AG09309 (cell line): ENCODE data around the gene PTGES.

Experiments
- DNase-seq: peaks from one replicate; pipeline ENCODE4 v3.0.0-alpha.2; 2010; ENCODE audit warnings: low read depth
- H3K4me3 ChIP-seq: 2 replicates; pipeline ENCODE4 v1.5.1; 2011; ENCODE audit warnings: mild to moderate bottlenecking, low read depth, low read length, moderate library complexity; ENCODE audit not compliant: control insufficient read depth
- TF ChIP-seq, protein P1 (sequence below): IDR thresholded peaks from 2 replicates; pipeline ENCODE4 v1.5.1; 2011; ENCODE audit warnings: mild to moderate bottlenecking, low read depth, low read length, inconsistent platforms; ENCODE audit not compliant: insufficient read depth, control insufficient read depth; ENCODE audit errors: missing control alignments

PTGES gene

GRCh38 chr9:129735546-129735945, 17.3 kb downstream of the PTGES start:
- DNase-seq: no peak
- TF ChIP-seq, protein P1, sequence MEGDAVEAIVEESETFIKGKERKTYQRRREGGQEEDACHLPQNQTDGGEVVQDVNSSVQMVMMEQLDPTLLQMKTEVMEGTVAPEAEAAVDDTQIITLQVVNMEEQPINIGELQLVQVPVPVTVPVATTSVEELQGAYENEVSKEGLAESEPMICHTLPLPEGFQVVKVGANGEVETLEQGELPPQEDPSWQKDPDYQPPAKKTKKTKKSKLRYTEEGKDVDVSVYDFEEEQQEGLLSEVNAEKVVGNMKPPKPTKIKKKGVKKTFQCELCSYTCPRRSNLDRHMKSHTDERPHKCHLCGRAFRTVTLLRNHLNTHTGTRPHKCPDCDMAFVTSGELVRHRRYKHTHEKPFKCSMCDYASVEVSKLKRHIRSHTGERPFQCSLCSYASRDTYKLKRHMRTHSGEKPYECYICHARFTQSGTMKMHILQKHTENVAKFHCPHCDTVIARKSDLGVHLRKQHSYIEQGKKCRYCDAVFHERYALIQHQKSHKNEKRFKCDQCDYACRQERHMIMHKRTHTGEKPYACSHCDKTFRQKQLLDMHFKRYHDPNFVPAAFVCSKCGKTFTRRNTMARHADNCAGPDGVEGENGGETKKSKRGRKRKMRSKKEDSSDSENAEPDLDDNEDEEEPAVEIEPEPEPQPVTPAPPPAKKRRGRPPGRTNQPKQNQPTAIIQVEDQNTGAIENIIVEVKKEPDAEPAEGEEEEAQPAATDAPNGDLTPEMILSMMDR: no peak
- no peak overlapping the region for H3K4me3 ChIP-seq

GRCh38 chr9:129733632-129733953, 19.2 kb downstream of the PTGES start:
- no peak overlapping the region for H3K4me3 ChIP-seq
- TF ChIP-seq, protein P1: no peak
- DNase-seq: no peak

DNA sequence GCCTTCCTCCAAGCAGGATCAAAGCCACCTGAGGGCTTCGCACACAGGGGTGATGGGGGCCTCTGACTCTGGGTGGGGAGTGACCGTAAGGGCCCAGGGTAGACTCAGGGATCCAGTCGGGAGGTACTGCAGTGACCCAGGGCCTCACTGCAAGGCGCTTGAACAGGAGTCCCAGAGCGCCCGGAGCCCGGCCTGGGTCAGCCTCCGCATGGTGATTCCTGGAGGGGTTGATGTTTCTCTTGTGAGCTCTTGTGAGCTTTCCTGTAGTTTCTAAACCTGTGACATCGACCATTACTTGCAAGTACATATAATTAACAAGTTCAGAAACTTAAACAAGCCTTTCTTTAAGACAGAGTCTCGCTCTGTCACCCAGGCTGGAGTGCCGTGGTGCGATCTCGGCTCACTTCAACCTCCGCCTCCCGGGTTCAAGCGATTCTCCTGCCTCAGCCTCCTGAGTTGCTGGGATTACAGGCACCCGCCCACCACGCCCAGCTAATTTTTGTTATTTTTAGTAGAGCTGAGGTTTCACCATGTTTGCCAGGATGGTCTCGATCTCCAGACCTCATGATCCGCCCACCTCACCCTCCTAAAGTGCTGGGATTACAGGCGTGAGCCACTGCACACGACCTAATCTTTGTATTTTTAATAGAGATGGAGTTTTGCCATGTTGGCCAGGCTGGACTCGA, 19.8 kb downstream of the PTGES start:
- no peak for DNase-seq
- H3K4me3 ChIP-seq: no peak overlapping the region
- TF ChIP-seq, protein P1: no peak

- no peak for DNase-seq
- no peak overlapping the region for H3K4me3 ChIP-seq
- TF ChIP-seq, protein P1: no peak
Measured at GRCh38 chr9:129732100-129732499, 20.7 kb downstream of the PTGES start.

GRCh38 chr9:129731477-129732085, 21.3 kb downstream of the PTGES start:
- DNase-seq: no peak
- H3K4me3 ChIP-seq: no peak overlapping the region
- TF ChIP-seq, protein P1: no peak

DNA sequence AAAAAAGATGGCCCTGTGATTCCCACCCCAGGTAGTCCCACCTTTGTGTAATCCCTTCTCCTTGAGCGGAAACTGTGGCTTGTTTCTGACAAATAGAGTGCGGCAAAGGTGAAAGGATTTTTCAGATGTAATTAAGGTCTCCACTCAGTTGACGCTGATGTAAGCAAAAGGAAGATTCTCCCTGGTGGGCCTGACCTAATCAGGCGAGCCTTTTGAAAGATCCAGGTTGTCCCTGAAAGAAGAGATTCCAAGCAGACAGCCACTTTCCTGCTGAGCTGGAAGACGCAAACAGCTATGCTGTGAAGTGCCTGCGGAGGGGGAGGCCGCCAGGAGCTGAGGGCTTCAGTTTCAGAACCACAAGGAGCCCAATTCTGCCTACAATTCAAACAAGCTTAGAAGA, 24.1 kb downstream of the PTGES start:
- TF ChIP-seq, protein P1: no peak
- H3K4me3 ChIP-seq: no peak overlapping the region
- no peak for DNase-seq
